ENCODE results near the gene DOCK10. TPM values are rescaled to one million over a fixed set of nuclear protein-coding genes. Genes with fewer than 3 reads are reported as not detected.

Gene DOCK10
- total RNA-seq, 2 experiments from 2014 or later: 191 to 198 TPM

DNA sequence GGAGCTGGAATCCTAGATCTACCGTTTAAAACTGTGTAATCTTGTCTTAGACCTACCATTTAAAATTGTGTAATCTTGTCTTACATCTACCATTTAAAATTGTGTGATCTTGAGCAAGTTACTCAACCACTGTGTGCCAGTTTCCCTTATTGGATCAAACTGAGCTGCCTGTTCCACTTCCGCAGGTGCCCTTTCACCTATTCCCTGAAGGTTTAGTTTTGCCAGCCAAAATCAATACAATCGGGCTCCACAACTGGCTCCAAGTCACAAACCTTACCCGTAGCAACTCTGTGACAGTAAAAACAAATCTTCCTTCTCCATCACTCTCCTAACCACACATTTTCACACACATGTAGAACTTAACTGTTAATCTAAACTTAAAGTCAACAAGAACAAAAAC is 20.1 kb downstream of the DOCK10 start:
- intact Hi-C loops (cut with micrococcal nuclease): no loop called here
- peaks cover 84% of the 10 kb centered on the region for H3K4me1 Mint-ChIP-seq (ENCODE audit: low read depth)
- DNase-seq (no peak), ATAC-seq (no peak)
- no peaks in the 10 kb centered on the region for H3K27me3 Mint-ChIP-seq
- CTCF ChIA-PET: interaction anchor here (3.0 kb wide), 1 partner anchor 13 kb away, joined by 13 read pairs; no protein-coding TSS in a partner anchor
- TF ChIP-seq, protein P1, sequence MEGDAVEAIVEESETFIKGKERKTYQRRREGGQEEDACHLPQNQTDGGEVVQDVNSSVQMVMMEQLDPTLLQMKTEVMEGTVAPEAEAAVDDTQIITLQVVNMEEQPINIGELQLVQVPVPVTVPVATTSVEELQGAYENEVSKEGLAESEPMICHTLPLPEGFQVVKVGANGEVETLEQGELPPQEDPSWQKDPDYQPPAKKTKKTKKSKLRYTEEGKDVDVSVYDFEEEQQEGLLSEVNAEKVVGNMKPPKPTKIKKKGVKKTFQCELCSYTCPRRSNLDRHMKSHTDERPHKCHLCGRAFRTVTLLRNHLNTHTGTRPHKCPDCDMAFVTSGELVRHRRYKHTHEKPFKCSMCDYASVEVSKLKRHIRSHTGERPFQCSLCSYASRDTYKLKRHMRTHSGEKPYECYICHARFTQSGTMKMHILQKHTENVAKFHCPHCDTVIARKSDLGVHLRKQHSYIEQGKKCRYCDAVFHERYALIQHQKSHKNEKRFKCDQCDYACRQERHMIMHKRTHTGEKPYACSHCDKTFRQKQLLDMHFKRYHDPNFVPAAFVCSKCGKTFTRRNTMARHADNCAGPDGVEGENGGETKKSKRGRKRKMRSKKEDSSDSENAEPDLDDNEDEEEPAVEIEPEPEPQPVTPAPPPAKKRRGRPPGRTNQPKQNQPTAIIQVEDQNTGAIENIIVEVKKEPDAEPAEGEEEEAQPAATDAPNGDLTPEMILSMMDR (IDR thresholded peaks at IDR 0.05): no peak
- H3K4me3 Mint-ChIP-seq: no peak overlapping the region
- peaks cover 41% of the 10 kb centered on the region for H3K36me3 Mint-ChIP-seq (ENCODE audit: low read depth)
- POLR2A ChIA-PET: interaction anchor here (1.0 kb wide), 1 partner anchor 10 kb away, joined by 3 read pairs; no protein-coding TSS in a partner anchor
- H3K9me3 Mint-ChIP-seq: no peaks in the 10 kb centered on the region
- H3K27ac Mint-ChIP-seq: peak overlapping the region; percentile 17

DNA sequence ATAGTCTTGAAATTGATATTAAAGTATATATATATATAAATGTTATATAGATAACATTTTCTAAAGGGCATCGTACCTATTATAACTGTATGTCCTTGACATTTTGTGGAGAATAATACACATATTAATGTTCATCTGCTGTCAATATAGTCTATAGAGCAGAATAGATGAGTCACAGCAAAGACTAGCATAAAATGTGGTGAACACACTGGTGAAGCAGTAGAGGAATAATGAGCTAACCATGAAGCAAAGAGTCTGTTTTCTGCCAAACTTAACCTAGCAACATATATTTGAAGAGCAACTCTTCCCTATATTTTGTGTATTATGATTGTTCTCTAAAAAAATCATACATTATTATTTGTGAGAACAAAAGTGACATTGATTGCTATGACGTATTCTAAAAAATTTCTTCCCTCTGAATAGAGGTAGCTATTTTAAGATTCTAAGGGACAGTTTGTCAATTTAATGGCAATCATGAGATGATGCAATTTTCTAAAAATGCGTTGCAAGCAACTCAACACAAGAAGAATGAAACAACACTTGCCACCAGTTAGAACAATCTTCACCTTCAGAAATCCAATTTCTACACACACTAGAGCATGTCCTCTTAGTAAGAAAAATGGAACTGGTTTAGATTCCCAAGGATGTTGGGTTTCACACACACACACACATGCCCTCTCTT is 22.0 kb downstream of the DOCK10 start:
- H3K27ac Mint-ChIP-seq: peak overlapping the region; percentile 80
- no peaks in the 10 kb centered on the region for H3K9me3 Mint-ChIP-seq
- POLR2A ChIA-PET: interaction anchor here (1.2 to 1.5 kb wide), 3 partner anchors 9 to 63 kb away, joined by 5 to 6 read pairs (median 5); partner anchors contain the start of gene DOCK10
- peaks cover 74% of the 10 kb centered on the region for H3K4me1 Mint-ChIP-seq (ENCODE audit: low read depth)
- TF ChIP-seq, protein P1 (IDR thresholded peaks at IDR 0.05): no peak
- intact Hi-C loops (cut with micrococcal nuclease): no loop called here
- peak; percentile 82 for ATAC-seq
- no peak for DNase-seq
- peaks cover 38% of the 10 kb centered on the region for H3K36me3 Mint-ChIP-seq (ENCODE audit: low read depth)
- no peaks in the 10 kb centered on the region for H3K27me3 Mint-ChIP-seq
- CTCF ChIA-PET: interaction anchor here (1.1 to 3.0 kb wide), 5 partner anchors 10 to 20 kb away, joined by 3 to 13 read pairs (median 4); no protein-coding TSS in a partner anchor
- no peak overlapping the region for H3K4me3 Mint-ChIP-seq

DNA sequence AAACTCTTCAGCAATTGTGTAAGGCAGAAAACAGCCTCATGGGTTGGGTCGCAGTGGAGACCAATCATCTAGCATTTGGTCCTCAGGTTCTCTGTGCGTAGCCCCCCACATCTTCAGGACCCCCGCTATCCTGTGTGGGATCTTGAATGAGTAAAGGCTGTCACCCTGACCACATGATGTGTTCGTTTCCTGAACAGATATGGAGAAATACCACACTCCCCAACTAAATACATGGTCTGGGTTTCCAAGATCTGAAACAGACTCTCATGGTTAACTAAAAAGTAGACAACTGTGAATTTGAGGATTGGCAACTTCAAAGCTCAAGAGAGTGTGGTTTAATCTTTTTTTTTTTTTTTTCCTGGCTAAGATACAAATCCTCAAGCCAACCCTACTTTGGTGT is 23.2 kb downstream of the DOCK10 start:
- Mint-ChIP-seq H3K4me3 (no peak overlapping the region), H3K9me3 (no peaks in the 10 kb centered on the region), H3K27ac (peak overlapping the region; percentile 84), H3K4me1 (ENCODE audit: low read depth) (peaks cover 77% of the 10 kb centered on the region), H3K36me3 (ENCODE audit: low read depth) (peaks cover 34% of the 10 kb centered on the region), H3K27me3 (no peaks in the 10 kb centered on the region)
- TF ChIP-seq, protein P1 (IDR thresholded peaks at IDR 0.05): no peak
- CTCF ChIA-PET: interaction anchor here (1.3 to 3.0 kb wide), 3 partner anchors 10 to 17 kb away, joined by 3 to 13 read pairs (median 6); no protein-coding TSS in a partner anchor
- ATAC-seq: peak; percentile 18
- POLR2A ChIA-PET: interaction anchor here (0.8 to 1.5 kb wide), 2 partner anchors 23 to 47 kb away, joined by 3 to 6 read pairs; partner anchors contain the start of gene DOCK10
- DNase-seq: no peak
- intact Hi-C loops (cut with micrococcal nuclease): no loop called here

DNA sequence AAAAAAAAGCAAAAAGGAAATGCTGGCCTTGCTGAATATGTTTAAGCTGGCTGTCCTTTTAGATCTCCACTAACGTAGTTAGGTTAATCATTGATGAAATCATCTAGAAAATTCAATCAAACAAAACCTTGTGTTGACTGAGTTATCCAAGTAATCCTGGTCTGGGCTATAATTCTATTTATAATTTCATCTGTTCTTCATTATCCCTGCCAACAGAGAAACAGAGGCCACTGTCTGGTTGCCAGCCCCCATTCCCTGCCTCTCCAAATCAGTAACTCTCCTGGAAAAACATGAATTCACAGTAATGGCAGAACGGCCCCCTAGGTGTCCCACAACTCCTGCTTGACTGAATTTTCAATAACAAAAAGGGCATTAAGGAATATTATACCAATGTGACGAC is 24.6 kb downstream of the DOCK10 start:
- DNase-seq (no peak), ATAC-seq (no peak)
- Mint-ChIP-seq H3K36me3 (ENCODE audit: low read depth) (peaks cover 32% of the 10 kb centered on the region), H3K27me3 (no peaks in the 10 kb centered on the region), H3K4me1 (ENCODE audit: low read depth) (peaks cover 75% of the 10 kb centered on the region), H3K4me3 (no peak overlapping the region), H3K27ac (peak overlapping the region; percentile 20), H3K9me3 (no peaks in the 10 kb centered on the region)
- intact Hi-C loops (cut with micrococcal nuclease): no loop called here
- CTCF ChIA-PET: interaction anchor here (1.2 to 1.6 kb wide), 3 partner anchors 9 to 89 kb away, joined by 3 to 5 read pairs (median 4); no protein-coding TSS in a partner anchor
- TF ChIP-seq, protein P1 (IDR thresholded peaks at IDR 0.05): no peak
- POLR2A ChIA-PET: interaction anchor here (0.6 to 1.9 kb wide), 4 partner anchors 9 to 25 kb away, joined by 3 to 5 read pairs (median 5); partner anchors contain the start of gene DOCK10

Data from activated CD8-positive, alpha-beta T cell treated with anti-CD3 and anti-CD28 coated beads for 36 hours (primary cell).